ENCODE measurements around the gene KCNAB1.

DNA sequence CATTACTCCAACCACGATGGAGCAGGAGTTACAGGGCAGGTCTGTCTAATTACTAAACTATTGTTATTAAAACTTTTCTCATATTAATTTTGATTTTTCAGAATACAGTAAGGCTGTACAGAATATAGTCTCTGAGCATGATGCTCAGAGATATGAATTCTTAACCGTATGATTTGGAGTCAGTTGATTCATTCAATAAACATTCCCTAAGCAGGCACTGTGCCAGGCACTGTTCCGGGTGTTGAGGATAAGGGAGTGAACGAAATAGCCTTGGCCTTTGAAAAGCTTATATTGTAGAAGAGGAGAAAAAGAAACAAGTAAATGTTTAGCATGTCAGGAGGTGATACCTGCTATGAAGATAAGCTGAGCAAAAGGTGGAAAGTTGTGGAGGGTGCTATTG is 187.3 kb downstream of the KCNAB1 start:
- TF ChIP-seq POLR2A (IDR thresholded peaks at IDR 0.05; ENCODE audit: low read length) (no peak), GATA1 (IDR thresholded peaks at IDR 0.05; ENCODE audit: low read depth, low read length) (no peak)

All from erythroblast (primary cell).